Loucy (cell line): Measurements from ENCODE around the gene TBC1D22A.

ENCODE experiments used
- EZH2phosphoT487 ChIP-seq: fragments of 200-600 bp; IDR thresholded peaks from 2 replicates; pipeline ENCODE4 v1.6.1; 2018; ENCODE audit warnings: antibody characterized with exemption, mild to moderate bottlenecking, moderate library complexity, borderline replicate concordance
- TF ChIP-seq, protein P1 (sequence below): fragments of 200-600 bp; sonication (generic); conservative IDR thresholded peaks from 2 replicates; pipeline ENCODE4 v1.5.1; 2014; ENCODE audit warnings: mild to moderate bottlenecking, antibody characterized with exemption, low read length

DNA sequence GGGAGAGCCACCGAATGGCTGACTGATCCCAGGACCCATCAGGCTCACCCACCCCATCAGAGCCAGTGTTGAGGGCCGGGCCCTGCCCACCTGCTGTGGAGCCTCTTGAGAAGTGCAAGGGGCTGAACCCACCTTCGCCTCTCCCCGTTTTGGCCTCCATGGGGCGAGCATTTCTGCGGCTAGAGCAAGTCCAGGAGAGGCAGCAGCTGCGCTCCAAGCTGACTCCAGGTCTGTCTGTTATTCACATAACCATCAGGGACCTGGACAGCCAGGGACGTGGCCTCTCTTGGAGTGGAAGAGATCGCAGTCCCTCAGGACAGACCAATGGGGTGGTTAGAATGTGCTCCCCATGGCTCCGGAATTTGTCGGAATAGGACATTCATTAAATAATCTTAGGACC, 231.8 kb downstream of the TBC1D22A start:
- TF ChIP-seq, protein P1, sequence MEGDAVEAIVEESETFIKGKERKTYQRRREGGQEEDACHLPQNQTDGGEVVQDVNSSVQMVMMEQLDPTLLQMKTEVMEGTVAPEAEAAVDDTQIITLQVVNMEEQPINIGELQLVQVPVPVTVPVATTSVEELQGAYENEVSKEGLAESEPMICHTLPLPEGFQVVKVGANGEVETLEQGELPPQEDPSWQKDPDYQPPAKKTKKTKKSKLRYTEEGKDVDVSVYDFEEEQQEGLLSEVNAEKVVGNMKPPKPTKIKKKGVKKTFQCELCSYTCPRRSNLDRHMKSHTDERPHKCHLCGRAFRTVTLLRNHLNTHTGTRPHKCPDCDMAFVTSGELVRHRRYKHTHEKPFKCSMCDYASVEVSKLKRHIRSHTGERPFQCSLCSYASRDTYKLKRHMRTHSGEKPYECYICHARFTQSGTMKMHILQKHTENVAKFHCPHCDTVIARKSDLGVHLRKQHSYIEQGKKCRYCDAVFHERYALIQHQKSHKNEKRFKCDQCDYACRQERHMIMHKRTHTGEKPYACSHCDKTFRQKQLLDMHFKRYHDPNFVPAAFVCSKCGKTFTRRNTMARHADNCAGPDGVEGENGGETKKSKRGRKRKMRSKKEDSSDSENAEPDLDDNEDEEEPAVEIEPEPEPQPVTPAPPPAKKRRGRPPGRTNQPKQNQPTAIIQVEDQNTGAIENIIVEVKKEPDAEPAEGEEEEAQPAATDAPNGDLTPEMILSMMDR: no peak
- TF ChIP-seq EZH2phosphoT487: no peak
